Right lobe of liver (tissue), 6 donors: ENCODE results near the gene FBXL13. TPM values are rescaled to one million over a fixed set of nuclear protein-coding genes. Genes with fewer than 3 reads are reported as not detected.

Source experiments
- ATAC-seq, 4 donors: fragments of 200-7000 bp; cut with Tn5 transposase; one replicate each; pipeline ENCODE4 v1.9.1; 2020; ENCODE audit warnings: mild to moderate bottlenecking in 4 of 4, moderate library complexity in 4 of 4
- DNase-seq, 3 donors: peaks; one replicate each; pipeline ENCODE4 v3.0.0-alpha.2; 2020
- H3K27ac ChIP-seq, 3 donors: fragments of 200-600 bp; one replicate each; pipeline ENCODE4 v1.8.0; 2022
- H3K27me3 ChIP-seq, 2 donors: fragments of 200-600 bp; one replicate each; pipeline ENCODE4 v1.8.0; 2022
- H3K36me3 ChIP-seq, 4 donors: fragments of 200-600 bp; sonication (generic) in 1 of 4; one replicate each; pipeline versions ENCODE4 v1.5.1 to v1.8.0; 2017 to 2022; ENCODE audit warnings: control low read depth in 1 of 4
- H3K4me1 ChIP-seq, 4 donors: fragments of 200-600 bp; sonication (generic) in 1 of 4; one replicate each; pipeline versions ENCODE4 v1.5.1 to v1.8.0; 2017 to 2022; ENCODE audit warnings: control low read depth in 1 of 4
- H3K4me3 ChIP-seq, 3 donors: fragments of 200-600 bp; one replicate each; pipeline ENCODE4 v1.8.0; 2022
- H3K9me3 ChIP-seq, 4 donors: fragments of 200-600 bp; sonication (generic) in 1 of 4; one replicate each; pipeline versions ENCODE4 v1.5.1 to v1.8.0; 2017 to 2022; ENCODE audit warnings: control low read depth in 1 of 4
- POLR2A ChIP-seq: fragments of 450-650 bp; IDR thresholded peaks from one replicate; pipeline ENCODE4 v1.6.1; 2017; ENCODE audit warnings: antibody characterized with exemption, mild to moderate bottlenecking
- WGBS: methylation state at CpG from one replicate; pipeline ENCODE4 v1.1.6; 2018; ENCODE audit warnings: low coverage, low lambda C conversion rate; ENCODE audit not compliant: insufficient coverage; ENCODE audit errors: missing lambda C conversion rate; 5-methylcytosine and 5-hydroxymethylcytosine counted together
- intact Hi-C, 2 donors: fragments of 100-400 bp; cut with DNase I; formaldehyde crosslinking; loops; one replicate each; pipeline versions ENCODE4 v1.11.2 to v1.14.1; 2022
- total RNA-seq, 6 experiments: library from RNA; depleted of rRNA in 2 of 6; stranded (reverse); fragments of >200 nt in 2 of 6; fragmentation: NEBNext Ultra II Directional in 3 of 6; extraction: Animal tissue kit (Norgen Biotek cat#: 25700) in 3 of 6; gene quantifications; one replicate each; pipeline versions ENCODE4 v1.1.0 to v1.2.4, GENCODE V29; 2016 to 2023
- TF ChIP-seq, protein P1 (sequence below), 4 donors: fragments of 200-600 bp in 3 of 4; fragments of 450-650 bp in 1 of 4; IDR thresholded peaks; one replicate each; pipeline versions ENCODE4 v1.5.1 to v1.8.0; 2016 to 2022; ENCODE audit warnings: antibody characterized with exemption in 4 of 4, mild to moderate bottlenecking in 2 of 4
- donor health status: DM: no; HTN: yes; CAD: no.
- donor health status: DM: no; HTN: no; CAD: no.
- donor health status: DM: no; HTN: no; CAD: no.
- donor health status: DM: no; HTN: yes; CAD: no.
- donor health status: DM: no; HTN: yes; CAD: no.

Gene FBXL13
- total RNA-seq, 6 experiments from 2014 or later: 0.12 to 0.31 (median 0.20) TPM; not detected in 2

DNA sequence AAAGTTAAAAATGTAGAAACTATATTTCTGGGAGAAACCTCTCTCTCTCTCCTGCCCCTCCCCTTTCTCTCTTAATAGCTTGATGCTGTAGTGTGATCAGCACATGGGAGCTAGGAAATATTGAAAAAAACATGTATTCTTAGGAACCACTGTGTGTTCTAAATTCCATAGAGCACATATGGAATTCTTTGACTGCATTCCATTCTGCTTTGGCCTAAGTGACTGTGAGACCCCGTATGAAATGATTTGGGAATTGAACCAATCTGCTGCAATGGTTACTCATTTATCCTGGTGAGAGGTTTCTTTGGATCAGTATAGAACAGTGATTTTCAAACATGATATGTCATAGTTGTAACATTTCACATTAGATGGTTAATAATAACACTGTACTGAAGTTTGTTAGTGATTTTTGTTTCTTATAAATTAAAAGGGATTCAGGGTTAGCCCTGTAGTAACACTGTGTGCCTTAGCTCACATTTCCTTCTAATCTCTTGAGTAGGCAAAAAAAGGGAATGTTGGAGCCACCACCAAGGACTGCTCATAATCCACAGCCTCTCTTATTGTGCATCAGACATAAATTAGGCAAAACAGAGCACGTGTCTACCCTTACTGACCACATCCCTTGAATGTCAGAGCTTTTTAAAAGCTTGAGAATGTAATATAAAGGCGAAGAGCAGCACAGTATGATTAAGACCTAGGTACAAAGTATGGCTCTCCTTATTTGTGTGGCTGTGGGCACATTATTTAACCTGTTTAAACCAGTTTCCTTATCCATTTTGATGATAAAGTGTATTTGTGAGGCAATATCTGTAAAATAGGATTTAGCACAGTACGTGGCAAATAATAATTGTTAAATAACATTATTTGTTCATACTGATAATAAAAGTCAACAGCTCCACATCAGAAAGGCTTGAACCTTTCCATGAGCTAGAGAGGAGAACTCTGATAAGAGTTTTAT lies 256.7 kb downstream of the FBXL13 start:
- DNase-seq: no peak
- Histone ChIP-seq H3K27ac (no peak overlapping the region), H3K4me3 (no peak overlapping the region), H3K36me3 (no peaks in the 10 kb centered on the region), H3K27me3 (no peaks in the 10 kb centered on the region), H3K9me3 (no peaks in the 10 kb centered on the region), H3K4me1 (peaks cover 0 to 13% (median 0%) of the 10 kb centered on the region in 4 donors)
- WGBS: 87% methylated on average over 4 of the region's 4 CpGs
- TF ChIP-seq POLR2A: no peak
- TF ChIP-seq, protein P1, sequence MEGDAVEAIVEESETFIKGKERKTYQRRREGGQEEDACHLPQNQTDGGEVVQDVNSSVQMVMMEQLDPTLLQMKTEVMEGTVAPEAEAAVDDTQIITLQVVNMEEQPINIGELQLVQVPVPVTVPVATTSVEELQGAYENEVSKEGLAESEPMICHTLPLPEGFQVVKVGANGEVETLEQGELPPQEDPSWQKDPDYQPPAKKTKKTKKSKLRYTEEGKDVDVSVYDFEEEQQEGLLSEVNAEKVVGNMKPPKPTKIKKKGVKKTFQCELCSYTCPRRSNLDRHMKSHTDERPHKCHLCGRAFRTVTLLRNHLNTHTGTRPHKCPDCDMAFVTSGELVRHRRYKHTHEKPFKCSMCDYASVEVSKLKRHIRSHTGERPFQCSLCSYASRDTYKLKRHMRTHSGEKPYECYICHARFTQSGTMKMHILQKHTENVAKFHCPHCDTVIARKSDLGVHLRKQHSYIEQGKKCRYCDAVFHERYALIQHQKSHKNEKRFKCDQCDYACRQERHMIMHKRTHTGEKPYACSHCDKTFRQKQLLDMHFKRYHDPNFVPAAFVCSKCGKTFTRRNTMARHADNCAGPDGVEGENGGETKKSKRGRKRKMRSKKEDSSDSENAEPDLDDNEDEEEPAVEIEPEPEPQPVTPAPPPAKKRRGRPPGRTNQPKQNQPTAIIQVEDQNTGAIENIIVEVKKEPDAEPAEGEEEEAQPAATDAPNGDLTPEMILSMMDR (IDR thresholded peaks at IDR 0.05): no peak
- intact Hi-C loops: no loop called here
- no peak for ATAC-seq

DNA sequence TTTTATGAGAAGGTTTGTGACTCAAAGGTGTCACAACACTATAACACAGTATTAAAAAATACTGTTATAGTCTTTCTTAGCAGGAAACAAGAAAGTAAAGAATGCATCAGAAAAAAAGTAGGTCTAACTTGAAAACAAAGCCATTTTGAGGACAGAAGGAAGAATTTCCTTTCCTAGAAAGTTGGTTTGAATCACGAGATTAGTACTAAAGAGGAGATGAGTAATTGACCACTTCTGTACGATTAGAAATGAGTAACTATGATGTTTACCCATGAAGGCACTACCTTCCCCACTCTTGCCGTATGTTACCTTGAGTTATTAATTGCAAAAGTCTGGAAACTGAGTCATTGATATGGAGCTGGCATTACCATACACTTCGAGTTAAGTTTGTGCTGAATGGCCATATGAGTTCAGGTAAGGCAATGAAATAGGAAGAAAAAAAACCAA lies 260.5 kb downstream of the FBXL13 start:
- no peak for TF ChIP-seq POLR2A
- TF ChIP-seq, protein P1 (IDR thresholded peaks at IDR 0.05): no peak
- WGBS: 71% methylated on average over 4 of the region's 4 CpGs
- H3K27me3 ChIP-seq: no peaks in the 10 kb centered on the region
- no peak overlapping the region for H3K4me3 ChIP-seq
- H3K4me1 ChIP-seq: peaks cover 0 to 32% (median 0%) of the 10 kb centered on the region in 4 donors
- H3K27ac ChIP-seq: peak overlapping the region in 1 of 3 donors; percentile 57
- DNase-seq: no peak
- no peaks in the 10 kb centered on the region for H3K36me3 ChIP-seq
- H3K9me3 ChIP-seq: no peaks in the 10 kb centered on the region
- no peak for ATAC-seq
- intact Hi-C loops: no loop called here

DNA sequence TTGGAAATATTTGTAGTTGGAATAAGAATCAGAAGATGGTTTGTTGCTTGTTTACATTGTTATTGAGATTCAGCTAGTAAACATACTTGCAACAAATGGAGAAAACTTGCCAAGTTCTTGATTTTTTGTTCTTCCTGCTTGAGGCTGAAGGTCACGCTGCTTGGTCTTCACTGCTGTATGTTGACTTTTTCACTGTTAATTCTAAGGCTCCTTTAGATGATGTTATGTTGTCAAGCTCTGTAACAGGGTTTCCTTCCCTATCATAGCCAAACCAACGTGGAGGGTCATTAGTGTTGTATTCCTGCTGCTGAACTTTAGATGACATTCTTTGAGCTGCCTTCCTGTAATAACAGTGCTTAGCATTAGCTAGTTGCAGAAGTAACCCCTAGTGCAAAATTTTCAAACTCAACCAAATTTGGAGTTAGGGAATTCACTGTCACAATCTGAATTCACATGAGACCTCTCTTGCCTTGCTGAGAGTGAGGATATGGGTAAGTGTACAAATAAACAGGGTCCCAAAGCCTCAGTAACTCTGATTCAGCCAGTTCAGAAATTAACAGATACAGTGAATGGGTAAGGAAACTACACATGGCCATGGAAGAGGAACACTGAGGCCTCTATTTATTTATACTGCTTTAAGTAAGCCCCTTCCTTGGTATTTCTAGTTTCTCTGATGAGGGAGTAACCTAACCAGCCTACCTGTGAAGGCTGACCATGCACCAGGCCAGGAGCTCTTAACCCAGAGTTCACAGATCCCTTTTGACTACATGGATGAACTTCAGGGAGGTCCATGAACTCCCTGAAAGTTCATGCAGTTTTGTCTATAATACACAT lies 261.2 kb downstream of the FBXL13 start:
- WGBS: 36% methylated on average over 2 of the region's 2 CpGs
- H3K9me3 ChIP-seq: no peaks in the 10 kb centered on the region
- H3K4me1 ChIP-seq: peaks cover 0 to 32% (median 0%) of the 10 kb centered on the region in 4 donors
- peak overlapping the region in 2 of 3 donors; percentile 5 to 57 for H3K27ac ChIP-seq
- H3K4me3 ChIP-seq: no peak overlapping the region
- DNase-seq: no peak
- H3K36me3 ChIP-seq: no peaks in the 10 kb centered on the region
- no peak for TF ChIP-seq POLR2A
- TF ChIP-seq, protein P1 (IDR thresholded peaks at IDR 0.05): no peak
- intact Hi-C loops: no loop called here
- ATAC-seq: peak; percentile 27 to 71 (median 58)
- H3K27me3 ChIP-seq: no peaks in the 10 kb centered on the region

GRCh38 chr7:102811942-102812678 lies 262.5 kb downstream of the FBXL13 start:
- H3K4me3 ChIP-seq: no peak overlapping the region
- H3K27me3 ChIP-seq: no peaks in the 10 kb centered on the region
- H3K4me1 ChIP-seq: peaks cover 0 to 32% (median 0%) of the 10 kb centered on the region in 4 donors
- no peaks in the 10 kb centered on the region for H3K9me3 ChIP-seq
- H3K27ac ChIP-seq: peak overlapping the region in 2 of 3 donors; percentile 53 to 58
- H3K36me3 ChIP-seq: no peaks in the 10 kb centered on the region
- no peak for TF ChIP-seq POLR2A
- TF ChIP-seq, protein P1 (IDR thresholded peaks at IDR 0.05): no peak
- intact Hi-C loops: no loop called here
- ATAC-seq (peak; percentile 90 to 97 (median 96)), DNase-seq (peak in 1 of 3 donors; percentile 51)
- WGBS: 11% methylated on average over 8 of the region's 8 CpGs
